Measurements from ENCODE around the gene GDPGP1.
"Not testable (repeated sequence)": the region's sequence is repeated elsewhere in the genome, so short reads cannot be mapped to it uniquely, and the experiment has no call there.

Gene GDPGP1

DNA sequence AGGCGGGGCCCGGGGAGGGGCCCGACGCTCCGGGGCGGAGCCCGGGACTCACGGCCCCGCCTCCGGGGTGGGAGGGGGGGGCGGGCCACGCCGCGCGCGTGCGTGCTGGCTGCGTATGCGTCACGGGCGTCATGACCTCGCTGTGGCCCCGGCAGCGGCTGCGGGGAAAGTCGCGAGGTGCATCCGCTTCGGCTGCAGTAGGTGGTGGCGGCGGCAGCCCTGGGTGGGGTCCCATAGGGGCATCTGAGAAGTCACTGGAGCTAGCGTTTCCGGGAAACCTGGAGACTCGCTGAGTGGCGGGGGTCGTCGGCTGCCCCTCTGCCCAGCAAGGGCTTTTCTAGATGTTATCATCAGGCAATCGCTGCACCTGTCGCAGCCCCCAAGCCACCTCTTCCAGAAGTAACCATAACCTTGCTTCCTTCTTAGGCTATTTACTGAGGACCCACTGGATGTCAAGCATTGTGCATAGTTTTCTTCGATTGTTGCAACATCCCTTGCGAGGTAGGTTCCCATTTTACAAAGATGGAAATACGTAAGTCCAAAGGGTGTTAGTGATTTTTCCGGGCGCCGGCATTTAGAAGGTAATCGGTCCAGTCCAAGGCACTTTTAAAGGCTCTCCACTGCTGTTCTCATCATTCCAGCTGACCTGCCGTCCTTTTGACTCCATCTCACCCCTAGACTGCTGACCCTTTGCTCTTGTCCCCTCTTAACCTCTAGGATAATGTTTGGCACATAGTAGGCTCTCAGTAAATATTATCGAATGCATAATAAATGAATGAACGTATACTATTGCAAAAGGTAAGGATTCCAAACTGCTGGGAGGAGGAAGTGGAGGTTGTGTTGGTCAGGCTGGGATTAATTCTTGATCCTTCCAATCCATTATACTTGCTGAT is at the start of gene GDPGP1:
Gene GDPGP1 (plus strand): TSS at position 114 of the 893 bp plus-strand sequence. CDS start 6,700 bp downstream, outside the sequence.
- no peak for DNase-seq (ENCODE audit: low read depth)

- DNase-seq (ENCODE audit: low read depth) = peak; percentile 23
Measured at GRCh38 chr15:90184786-90185704, 49.0 kb upstream of the GDPGP1 start.

DNA sequence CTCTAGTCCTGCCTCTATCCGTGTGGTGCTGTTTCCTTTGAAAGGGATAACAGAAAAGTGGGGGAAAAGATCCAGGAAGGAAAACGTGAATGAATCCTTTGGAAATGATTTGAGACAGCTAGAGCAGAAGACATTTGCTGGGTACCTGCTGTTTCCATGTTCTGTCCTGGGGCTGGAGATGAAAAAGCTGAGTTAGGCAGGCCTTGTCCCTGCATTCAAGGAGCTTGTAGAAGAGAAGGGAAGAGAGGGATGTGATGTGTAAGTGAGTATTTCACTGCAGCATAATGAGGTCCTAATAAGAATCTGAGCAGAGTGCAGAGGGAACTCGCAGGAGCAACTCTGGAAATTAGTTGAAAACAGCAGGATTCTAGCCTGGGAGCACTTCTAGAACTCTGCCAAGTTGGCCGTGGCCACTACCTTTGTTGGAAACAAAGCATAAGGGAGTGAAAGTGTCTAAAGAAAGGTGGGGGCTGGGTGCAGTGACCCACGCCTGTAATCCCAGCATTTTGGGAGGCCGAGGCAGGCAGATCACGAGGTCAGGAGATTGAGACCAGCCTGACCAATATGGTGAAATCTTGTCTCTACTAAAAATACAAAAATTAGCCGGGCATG is 46.6 kb upstream of the GDPGP1 start:
- DNase-seq (ENCODE audit: low read depth) = no peak

DNA sequence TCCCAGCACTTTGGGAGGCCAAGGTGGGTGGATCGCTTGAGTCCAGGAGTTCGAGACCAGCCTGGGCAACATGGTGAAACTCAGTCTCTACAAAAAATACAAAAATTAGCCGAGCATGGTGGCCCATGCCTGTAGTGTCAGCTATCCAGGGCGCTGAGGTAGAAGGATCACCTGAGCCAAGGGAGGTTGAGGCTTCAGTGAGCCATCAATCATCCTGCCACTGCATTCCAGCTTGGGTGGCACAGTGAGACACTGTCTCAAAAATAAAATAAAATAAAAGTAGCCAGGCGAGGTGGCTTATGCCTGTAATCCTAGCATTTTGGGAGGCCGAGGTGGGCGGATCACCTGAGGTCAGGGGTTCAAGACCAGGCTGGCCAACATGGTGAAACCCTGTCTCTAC is 45.9 kb upstream of the GDPGP1 start:
- DNase-seq (ENCODE audit: low read depth) = not testable (repeated sequence)

DNA sequence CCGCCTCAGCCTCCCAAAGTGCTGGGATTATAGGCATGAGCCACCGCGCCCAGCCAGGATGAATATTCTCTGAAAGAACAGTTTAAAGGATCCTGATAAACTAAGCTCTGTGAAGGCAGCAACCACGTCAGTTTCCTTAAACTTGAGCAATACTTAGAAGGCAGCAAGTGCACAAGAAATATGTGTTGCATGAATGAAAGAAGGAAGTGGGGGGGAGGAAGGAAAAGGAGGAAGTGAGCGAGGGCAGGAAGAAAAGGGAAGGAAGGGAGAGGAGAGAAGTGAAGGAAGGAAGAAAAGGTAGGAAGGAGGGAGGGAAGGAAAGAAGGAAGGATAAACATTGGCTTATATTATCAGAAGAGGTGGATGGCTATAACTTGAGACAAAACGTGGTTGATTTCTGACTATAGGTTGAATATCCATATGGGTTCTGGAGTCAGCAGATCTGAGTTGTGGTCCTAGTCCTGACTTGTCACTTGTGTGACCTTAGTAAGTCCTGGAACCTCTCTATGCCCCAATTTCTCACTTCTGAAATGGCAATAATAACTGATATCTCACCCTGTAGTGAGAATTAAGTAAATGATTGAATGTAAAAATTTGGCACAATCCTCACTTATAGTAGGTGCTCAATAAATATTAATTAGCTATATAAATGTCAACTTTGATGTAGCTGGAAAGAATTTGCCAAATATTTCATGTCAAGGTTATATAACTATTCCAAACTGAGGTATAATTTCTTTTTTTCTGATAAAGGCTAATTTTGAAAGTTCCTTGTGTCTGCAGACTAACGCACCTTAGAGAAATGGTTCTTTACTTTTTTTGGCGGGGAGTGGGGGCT is 44.9 kb upstream of the GDPGP1 start:
- DNase-seq (ENCODE audit: low read depth) = no peak

DNA sequence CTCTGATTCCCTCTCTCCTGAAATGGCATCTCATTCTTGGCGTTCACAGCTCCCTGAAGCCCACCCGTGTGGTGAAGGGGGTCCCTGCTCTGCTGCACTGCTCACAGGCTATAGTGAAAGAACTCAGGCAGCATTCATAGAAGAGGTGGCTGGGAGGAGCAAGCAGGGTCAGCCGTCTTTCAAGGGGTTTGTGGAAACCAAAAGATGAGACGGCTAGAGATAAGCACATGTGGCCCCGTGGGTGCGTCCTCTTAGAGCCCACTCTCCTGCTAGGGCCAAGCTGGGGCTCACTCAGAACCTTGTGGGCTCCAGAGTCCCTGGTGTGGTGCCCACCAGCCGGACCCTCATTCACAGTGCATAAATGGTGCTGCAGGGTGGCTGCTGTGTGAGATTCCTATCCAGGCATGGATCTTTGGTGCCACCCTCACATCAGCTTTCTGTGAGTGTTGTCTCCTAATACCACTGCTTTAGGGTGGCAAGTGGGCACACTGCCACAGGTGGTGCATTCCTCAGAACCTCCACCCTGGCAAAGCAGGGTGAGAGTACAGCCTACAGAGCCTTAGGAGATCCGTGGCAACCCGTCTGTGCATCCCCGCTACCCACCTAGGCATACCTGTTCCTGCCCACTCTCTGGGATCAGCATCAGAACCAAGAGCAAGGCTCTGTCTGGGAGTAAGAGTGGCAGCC is 44.1 kb upstream of the GDPGP1 start:
- DNase-seq (ENCODE audit: low read depth) = no peak

GRCh38 chr15:90190606-90191343 is 43.2 kb upstream of the GDPGP1 start:
- DNase-seq (ENCODE audit: low read depth) = no peak

- no peak for DNase-seq (ENCODE audit: low read depth)
Measured at GRCh38 chr15:90191344-90191687, 42.7 kb upstream of the GDPGP1 start.

- DNase-seq (ENCODE audit: low read depth) = no peak
Measured at GRCh38 chr15:90191794-90192509, 42.1 kb upstream of the GDPGP1 start.

DNA sequence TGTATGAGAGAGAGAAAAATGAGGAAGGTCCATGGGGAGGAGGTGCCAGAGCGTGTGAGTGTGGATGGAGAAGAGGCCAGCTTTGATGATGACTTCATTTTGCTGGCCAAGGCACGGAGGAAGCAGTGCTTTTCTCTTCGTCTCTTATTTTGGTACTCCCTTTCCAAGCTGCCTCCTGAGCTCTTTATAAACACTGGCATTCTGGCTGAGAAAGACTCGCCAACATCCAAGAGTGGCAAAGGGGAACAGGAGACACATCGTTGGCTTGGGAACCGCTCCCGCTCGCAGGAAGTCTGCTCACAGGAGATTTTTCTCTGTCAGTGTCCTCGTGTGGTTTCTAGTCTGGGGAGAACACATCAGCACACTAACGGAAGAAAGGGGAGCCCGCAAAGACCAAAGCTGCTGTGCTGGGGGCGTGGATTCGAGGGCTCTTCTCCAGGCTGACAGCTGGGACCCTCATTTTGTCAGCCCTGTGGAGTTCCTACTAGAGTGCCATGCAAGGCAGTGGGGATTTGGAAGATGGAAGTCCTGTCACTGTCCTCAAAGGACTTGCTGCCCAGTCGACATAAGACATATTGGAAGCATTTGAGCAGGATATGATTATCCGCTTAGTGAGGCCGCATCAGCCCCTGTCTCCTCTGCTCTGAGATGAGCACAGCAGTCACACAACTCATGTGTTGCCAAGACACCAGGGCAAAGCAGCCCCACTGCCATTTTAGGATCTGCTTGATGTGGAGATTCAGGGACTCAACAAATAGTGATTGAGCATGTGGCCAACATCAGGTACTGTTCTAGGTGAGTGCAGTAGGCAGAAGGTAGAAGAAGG is 40.8 kb upstream of the GDPGP1 start:
- DNase-seq (ENCODE audit: low read depth) = no peak

DNA sequence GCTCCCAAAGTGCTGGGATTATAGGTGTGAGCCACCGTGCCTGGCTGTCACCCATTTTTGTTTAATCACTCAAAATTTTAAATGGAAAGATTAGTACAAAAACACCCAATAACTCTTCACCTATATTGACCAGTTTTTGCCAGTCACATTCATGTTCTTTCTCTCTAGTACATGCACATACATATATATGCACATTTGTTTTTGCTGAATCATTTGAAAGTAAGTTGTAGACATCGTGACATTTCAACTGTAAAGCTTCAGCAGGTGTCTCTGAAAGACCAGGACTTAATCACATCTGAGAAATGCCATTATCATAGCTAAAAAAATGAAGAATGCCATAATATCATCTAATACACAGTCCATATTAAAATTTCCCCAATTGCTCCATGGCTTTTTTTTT is 39.4 kb upstream of the GDPGP1 start:
- DNase-seq (ENCODE audit: low read depth) = no peak

- no peak for DNase-seq (ENCODE audit: low read depth)
Measured at GRCh38 chr15:90200534-90201129, 33.4 kb upstream of the GDPGP1 start.

DNA sequence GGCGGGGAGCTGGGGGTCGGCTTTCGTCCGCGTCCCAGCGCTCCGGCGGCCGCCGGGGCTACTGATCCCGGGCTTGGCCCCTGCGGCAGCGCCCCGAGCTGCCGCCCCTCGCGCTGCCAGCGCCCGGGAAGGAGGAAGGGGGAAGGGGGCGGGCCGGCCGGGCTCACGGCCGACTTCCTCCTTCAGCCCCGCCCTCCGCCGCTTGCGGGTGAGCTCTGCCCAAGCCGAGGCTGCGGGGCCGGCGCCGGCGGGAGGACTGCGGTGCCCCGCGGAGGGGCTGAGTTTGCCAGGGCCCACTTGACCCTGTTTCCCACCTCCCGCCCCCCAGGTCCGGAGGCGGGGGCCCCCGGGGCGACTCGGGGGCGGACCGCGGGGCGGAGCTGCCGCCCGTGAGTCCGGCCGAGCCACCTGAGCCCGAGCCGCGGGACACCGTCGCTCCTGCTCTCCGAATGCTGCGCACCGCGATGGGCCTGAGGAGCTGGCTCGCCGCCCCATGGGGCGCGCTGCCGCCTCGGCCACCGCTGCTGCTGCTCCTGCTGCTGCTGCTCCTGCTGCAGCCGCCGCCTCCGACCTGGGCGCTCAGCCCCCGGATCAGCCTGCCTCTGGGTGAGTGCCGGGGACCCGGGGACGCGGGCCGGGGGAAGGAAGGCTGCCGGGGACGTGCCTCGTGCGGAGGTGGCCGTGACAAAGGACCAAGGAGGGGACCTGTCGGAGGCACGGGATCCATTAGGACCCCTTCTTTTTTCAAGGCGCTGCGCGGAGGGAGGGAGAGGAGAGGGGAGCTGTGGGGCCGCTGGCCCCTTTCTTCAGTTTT is 32.7 kb upstream of the GDPGP1 start, which contains the start of gene SEMA4B:
Gene SEMA4B (plus strand): TSS at position 201 of the 814 bp plus-strand sequence. CDS start 249 bp downstream, at position 450.
- peak; percentile 67 for DNase-seq (ENCODE audit: low read depth)

DNA sequence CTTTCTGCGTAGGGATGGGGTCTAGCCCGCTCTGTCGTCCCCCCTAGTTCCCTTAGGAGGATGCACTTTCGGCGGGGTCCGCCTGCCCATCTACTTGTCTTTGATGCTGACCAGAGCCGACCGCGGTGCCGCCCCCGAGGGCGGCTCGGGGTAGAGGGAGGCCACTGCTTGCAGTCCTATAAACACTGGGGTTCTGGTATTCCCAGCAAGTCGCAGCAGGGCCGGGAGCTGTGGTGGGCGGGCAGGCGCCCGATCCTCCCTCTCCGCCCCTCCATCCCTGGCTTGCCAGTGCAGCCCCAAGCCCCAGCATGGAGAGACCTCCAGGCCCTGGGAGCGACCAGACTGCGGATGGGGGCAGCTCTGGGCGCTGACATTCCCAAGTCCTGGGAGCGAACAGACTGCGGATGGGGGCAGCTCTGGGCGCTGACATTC is 32.0 kb upstream of the GDPGP1 start:
- no peak for DNase-seq (ENCODE audit: low read depth)

GRCh38 chr15:90202929-90203328 is 31.1 kb upstream of the GDPGP1 start:
- DNase-seq (ENCODE audit: low read depth) = no peak

DNA sequence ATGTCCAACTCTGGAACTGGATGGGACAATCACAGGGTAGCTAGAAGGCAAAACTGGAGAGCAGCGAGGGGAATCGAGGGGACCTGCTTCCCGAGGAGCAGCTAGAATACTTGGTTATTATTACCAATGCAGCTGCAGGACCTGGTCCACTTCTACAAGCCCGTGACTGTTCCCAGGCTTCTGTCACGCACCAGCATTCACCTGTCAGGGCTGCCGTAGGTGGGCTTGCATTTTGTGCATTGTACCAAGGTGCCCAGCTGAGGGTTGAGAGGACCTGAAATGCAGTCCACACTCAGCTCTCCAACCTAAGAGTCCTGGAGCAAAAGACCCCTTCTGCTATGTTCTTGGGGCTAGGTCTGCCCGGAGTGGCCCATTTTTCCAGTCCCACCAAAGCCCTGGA is 30.5 kb upstream of the GDPGP1 start:
- no peak for DNase-seq (ENCODE audit: low read depth)

DNA sequence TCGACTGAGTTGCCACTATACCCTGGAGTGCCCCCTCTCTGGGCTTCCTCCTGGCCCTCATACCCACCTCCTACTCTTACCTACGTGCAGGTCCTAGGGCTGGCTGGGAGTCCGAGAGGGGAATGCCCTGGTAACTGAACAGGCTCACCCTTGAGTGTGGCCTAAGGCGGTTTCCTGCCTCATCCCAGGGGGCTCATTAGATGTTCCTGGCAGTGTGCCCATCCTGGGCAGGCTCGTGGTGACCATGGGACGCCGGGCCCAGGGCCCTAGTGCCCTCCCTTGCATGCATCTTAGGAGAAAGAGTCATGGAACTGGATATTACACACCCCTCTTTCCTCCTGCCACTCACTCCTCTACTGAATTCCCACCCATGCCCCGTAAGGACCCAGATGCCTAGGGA is 30.1 kb upstream of the GDPGP1 start:
- DNase-seq (ENCODE audit: low read depth) = no peak
